ENCODE data around the gene PRICKLE1.

DNA sequence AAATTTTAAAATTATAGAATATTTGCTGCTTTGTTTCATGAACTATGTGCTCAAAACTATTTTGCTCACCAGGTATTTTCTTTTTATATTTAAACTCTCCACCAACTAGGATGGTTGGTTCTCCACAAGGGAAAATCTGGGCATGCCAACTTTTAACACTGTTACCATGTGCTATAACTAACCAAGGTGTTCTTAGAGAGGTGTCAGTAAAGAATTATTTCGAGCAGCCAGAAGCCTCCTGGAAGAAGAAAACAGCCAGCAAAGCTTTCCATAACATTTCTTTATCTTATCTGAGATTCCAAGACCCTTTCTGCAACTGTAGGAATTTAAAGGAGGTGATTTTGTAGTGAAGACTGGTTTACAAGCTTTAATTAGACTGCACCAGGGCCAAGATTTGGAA is 97.3 kb downstream of the PRICKLE1 start:
- no peak for TF ChIP-seq ARNT2 (CRISPR knock-in tag; IDR thresholded peaks at IDR 0.05; ENCODE audit: low read depth)
- no peak for TF ChIP-seq ASH2L (IDR thresholded peaks at IDR 0.05; ENCODE audit: insufficient read length, low read depth, low read length)
- TF ChIP-seq KAT7 (CRISPR knock-in tag; IDR thresholded peaks at IDR 0.05; ENCODE audit: borderline replicate concordance): no peak
- no peak for TF ChIP-seq ZBTB7A (CRISPR knock-in tag; IDR thresholded peaks at IDR 0.05)
- no peak for TF ChIP-seq SIN3A (IDR thresholded peaks at IDR 0.05; ENCODE audit: borderline replicate concordance, low read depth, low read length)
- TF ChIP-seq ZBTB20 (CRISPR knock-in tag; IDR thresholded peaks at IDR 0.05; ENCODE audit: borderline replicate concordance, low read depth): no peak
- no peak for TF ChIP-seq NR2C2 (CRISPR knock-in tag; IDR thresholded peaks at IDR 0.05; ENCODE audit: borderline replicate concordance)
- no peak for TF ChIP-seq MYNN (CRISPR knock-in tag; IDR thresholded peaks at IDR 0.05; ENCODE audit: low read depth)
- TF ChIP-seq, protein P1, sequence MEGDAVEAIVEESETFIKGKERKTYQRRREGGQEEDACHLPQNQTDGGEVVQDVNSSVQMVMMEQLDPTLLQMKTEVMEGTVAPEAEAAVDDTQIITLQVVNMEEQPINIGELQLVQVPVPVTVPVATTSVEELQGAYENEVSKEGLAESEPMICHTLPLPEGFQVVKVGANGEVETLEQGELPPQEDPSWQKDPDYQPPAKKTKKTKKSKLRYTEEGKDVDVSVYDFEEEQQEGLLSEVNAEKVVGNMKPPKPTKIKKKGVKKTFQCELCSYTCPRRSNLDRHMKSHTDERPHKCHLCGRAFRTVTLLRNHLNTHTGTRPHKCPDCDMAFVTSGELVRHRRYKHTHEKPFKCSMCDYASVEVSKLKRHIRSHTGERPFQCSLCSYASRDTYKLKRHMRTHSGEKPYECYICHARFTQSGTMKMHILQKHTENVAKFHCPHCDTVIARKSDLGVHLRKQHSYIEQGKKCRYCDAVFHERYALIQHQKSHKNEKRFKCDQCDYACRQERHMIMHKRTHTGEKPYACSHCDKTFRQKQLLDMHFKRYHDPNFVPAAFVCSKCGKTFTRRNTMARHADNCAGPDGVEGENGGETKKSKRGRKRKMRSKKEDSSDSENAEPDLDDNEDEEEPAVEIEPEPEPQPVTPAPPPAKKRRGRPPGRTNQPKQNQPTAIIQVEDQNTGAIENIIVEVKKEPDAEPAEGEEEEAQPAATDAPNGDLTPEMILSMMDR (CRISPR knock-in tag; IDR thresholded peaks at IDR 0.05): no peak
- no peak for TF ChIP-seq RFX5 (IDR thresholded peaks at IDR 0.05; ENCODE audit: low read depth, low read length)
- TF ChIP-seq, protein P2, sequence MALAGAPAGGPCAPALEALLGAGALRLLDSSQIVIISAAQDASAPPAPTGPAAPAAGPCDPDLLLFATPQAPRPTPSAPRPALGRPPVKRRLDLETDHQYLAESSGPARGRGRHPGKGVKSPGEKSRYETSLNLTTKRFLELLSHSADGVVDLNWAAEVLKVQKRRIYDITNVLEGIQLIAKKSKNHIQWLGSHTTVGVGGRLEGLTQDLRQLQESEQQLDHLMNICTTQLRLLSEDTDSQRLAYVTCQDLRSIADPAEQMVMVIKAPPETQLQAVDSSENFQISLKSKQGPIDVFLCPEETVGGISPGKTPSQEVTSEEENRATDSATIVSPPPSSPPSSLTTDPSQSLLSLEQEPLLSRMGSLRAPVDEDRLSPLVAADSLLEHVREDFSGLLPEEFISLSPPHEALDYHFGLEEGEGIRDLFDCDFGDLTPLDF (CRISPR knock-in tag; IDR thresholded peaks at IDR 0.05): no peak
- no peak for TF ChIP-seq IKZF1 (IDR thresholded peaks at IDR 0.05)
